ENCODE results near the gene PCLO.

Gene PCLO

GRCh38 chr7:83162402-83163256 is at the start of gene PCLO:
PCLO (minus strand) TSS chr7:83162884; CDS start chr7:83162592, 292 bp downstream.
- DNase-seq: peak; percentile 0 to 2

- no peak for DNase-seq
These were observed 49.0 kb upstream of the PCLO start for GRCh38 chr7:83211685-83212084.

- DNase-seq: no peak
These were observed 47.8 kb upstream of the PCLO start for GRCh38 chr7:83210479-83210878.

GRCh38 chr7:83204715-83205114 is 42.0 kb upstream of the PCLO start:
- DNase-seq: no peak

GRCh38 chr7:83201355-83201754 is 38.7 kb upstream of the PCLO start:
- no peak for DNase-seq

GRCh38 chr7:83190659-83191389 is 28.1 kb upstream of the PCLO start:
- no peak for DNase-seq

- no peak for DNase-seq
These were observed 16.1 kb upstream of the PCLO start for GRCh38 chr7:83178796-83179195.

GRCh38 chr7:83178066-83178465 is 15.4 kb upstream of the PCLO start:
- no peak for DNase-seq

GRCh38 chr7:83173664-83174063 is 11.0 kb upstream of the PCLO start:
- no peak for DNase-seq

- no peak for DNase-seq
These were observed 4.1 kb upstream of the PCLO start for GRCh38 chr7:83166781-83167180.

- DNase-seq: no peak
These were observed 734 bp downstream of the PCLO start for GRCh38 chr7:83161899-83162401.

GRCh38 chr7:83161186-83161585 is 1.5 kb downstream of the PCLO start:
- DNase-seq: no peak

- DNase-seq: no peak
These were observed 3.0 kb downstream of the PCLO start for GRCh38 chr7:83159731-83160130.

- no peak for DNase-seq
These were observed 6.7 kb downstream of the PCLO start for GRCh38 chr7:83156006-83156405.

GRCh38 chr7:83155407-83155806 is 7.3 kb downstream of the PCLO start:
- DNase-seq: no peak

GRCh38 chr7:83153419-83153818 is 9.3 kb downstream of the PCLO start:
- DNase-seq: no peak

GRCh38 chr7:83150310-83150709 is 12.4 kb downstream of the PCLO start:
- DNase-seq: no peak

GRCh38 chr7:83149466-83149865 is 13.2 kb downstream of the PCLO start:
- DNase-seq: no peak

GRCh38 chr7:83148776-83149175 is 13.9 kb downstream of the PCLO start:
- DNase-seq: no peak

GRCh38 chr7:83143107-83143506 is 19.6 kb downstream of the PCLO start:
- no peak for DNase-seq

GRCh38 chr7:83142365-83142764 is 20.3 kb downstream of the PCLO start:
- no peak for DNase-seq

- DNase-seq: no peak
These were observed 20.8 kb downstream of the PCLO start for GRCh38 chr7:83141927-83142326.

GRCh38 chr7:83130623-83131545 is 31.8 kb downstream of the PCLO start:
- no peak for DNase-seq
